Stimulated activated CD4-positive, alpha-beta T cell treated with anti-CD3 and anti-CD28 coated beads, Interleukin-12 subunit alpha, Interleukin-12 subunit beta, amount 100 ng/mL, for 24 hours (primary cell): Measurements from ENCODE around the gene DUSP6.
A peak's percentile ranks its signal among the peaks of the same experiment; 100 is the strongest.

ENCODE experiments used
- DNase-seq, 2 experiments: peaks; one replicate each; pipeline ENCODE4 v3.0.0-alpha.2; 2020; ENCODE audit warnings: low read depth in 2 of 2

The DUSP6 gene, protein sequence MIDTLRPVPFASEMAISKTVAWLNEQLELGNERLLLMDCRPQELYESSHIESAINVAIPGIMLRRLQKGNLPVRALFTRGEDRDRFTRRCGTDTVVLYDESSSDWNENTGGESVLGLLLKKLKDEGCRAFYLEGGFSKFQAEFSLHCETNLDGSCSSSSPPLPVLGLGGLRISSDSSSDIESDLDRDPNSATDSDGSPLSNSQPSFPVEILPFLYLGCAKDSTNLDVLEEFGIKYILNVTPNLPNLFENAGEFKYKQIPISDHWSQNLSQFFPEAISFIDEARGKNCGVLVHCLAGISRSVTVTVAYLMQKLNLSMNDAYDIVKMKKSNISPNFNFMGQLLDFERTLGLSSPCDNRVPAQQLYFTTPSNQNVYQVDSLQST

DNA sequence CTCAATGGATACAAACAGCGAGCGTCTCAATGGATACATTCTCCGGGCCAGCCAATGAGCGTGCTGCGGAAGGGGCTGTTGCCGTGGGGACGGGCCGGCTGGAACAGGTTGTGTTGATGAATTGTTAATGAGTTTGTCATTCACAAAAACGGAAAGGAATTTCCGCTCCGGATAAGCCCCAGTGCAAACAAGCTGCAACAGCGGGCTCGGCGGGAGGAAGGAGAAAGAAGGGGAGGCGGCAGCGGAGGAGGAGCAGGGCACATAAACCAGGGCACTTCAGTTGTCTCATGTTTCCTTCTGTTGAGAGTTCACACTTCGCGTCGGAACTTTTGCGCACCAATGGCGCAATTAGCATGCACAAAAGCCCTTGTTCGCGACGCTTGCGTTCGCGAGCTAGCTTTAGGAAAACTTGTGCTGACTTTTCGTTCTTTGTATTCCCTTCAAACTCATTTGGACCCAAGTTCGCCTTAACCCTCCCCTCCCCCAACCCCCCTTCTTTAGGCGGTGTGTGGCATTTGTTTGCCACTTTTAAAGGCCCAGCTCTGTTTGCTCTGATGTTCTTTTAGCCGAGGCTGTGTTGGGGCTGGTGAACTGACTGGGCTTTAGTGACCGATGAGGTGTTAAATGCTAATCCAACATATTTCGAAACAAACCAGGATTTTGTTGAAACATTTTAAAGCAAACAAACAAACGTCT is at the start of gene DUSP6:
DUSP6 (minus strand) TSS at position 10 of the 696 bp plus-strand sequence. CDS start 462 bp downstream, outside the sequence.
- DNase-seq: peak; percentile 75 to 85

DNA sequence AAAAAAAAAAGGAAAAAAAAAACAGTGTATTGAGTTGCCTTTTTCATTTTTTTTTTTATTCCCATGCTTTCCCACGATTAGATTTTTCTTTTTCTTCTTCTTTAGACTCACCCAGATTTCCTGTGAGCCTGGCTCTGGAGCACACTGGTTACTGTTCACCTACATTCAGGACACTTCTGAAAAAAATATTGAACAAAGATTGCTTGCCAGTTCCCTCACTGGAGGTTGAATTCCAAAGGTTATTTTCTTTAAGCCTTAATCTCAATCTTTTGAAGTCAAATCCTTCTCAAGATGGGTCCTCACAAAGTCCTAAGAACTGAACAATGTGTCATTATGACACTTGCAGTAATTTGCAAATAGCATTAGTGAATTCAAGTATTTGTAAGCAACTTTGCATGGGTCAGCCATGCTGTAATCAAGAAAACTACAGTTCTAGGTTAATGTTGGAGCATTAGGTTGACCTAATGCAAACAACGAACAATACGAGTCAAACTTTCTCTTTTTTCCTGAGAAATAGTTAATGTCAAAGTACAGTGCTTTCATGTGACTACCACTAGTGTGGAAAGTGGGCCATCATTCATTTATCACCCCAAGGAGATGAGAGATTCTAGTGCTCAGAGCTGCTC is 49.2 kb upstream of the DUSP6 start:
- DNase-seq: no peak

DNA sequence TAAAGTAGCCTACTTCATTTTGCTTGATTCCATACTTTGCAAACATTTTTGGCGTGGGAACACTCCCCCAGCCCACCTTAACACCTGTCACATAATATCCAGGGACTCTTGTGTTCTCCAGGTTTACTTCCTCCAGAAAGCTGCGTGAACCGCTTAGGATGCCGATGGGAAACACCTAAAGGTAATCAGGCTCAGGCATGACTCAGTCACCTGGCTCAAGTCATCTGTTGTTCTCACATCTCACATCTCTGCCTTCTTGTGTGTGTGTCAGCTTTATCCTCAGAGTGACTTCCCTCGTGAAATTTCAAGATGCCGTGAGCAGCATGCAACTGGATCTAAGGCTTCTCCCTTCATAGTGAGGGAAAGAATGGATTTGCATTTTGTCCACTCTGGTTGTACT is 48.1 kb upstream of the DUSP6 start:
- no peak for DNase-seq

DNA sequence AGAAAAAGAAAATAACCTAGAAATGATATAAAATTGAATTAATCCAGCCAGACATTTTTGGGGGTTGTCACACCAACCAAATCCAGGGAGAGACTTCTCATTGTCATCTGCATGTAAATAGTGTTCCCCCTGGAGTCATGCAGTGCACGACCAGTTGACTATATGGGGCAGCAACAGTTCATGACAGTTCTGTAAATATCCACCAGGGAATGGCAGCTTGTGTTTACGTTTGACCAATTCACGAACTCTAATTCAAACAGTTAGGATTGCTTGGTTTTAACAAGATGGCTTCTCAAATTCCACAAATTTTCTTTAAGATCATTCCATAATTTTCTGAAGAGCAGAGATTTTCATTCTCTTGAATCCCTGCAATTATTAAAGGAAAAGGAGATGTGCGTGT is 43.4 kb upstream of the DUSP6 start:
- no peak for DNase-seq

DNA sequence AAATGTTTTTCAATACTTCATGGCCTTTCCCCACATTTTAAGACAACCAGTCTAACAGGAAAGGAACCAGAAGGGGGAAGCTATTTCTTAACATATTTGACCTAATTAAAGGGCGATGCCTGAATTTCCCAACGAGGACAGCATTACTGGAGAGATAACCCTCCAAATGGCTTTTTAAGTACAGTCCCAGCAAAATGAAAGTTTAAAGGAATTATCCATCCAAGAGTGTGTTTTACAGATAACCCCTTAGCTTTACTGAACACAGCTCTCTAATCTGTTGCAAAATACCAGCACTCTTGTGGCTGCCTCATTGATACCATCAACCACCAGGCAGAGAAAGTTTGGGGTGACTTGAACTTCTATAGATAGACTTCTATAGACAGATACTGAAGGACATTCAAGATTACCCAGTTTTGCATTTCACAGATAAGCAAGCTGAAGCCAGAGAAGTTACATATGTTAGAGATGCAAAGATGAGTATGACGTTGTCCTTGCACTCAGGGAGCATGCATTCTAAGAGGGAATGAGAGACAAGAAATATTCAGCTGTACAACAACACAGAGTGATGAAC is 41.3 kb upstream of the DUSP6 start:
- no peak for DNase-seq

DNA sequence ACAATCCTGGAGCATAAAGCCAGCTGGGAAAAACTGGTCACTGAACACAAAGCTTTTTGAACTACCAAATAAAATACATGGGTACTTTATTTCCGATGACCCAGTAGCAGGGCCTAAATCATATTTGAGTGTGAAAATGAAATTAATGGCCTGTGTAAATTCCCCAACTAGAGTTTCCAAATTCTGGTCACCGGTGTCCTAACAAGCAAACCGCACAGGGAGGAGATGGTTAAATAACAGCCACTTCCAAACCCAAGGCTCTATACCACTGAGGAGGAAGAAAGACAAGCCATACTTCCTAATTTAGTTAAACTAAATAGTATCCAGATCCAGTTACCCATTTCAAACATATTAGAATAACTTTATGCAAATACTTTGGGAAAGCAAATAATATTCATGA is 40.1 kb upstream of the DUSP6 start:
- no peak for DNase-seq

DNA sequence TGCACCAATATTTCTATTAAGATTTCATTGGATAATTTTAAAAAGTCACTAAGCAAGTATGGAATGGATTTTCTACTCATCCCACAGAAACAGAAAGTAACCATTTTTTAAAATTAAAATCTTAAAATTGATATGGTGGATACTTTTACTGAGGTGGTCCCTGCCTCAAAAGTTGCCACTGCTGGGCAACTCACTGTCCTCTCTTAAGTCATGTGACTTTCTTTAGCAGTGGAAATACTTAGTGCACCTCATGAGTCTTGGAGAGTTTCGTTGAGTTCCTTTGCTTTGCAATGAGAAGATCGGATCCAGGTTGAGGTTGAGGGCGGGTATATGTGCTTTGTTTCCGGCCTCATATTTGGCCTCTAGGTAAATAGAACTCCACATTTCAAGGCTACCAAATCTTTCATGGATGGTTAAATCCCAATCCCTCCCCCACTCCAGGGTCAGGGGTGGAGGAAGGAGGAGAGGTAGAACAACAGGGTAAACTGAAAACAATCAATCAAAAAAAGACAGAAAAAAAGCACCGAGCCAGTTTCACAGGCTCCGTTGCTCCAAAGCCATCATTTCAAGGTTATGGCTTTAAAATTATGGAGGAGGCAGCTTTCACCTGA is 39.5 kb upstream of the DUSP6 start:
- DNase-seq: no peak

DNA sequence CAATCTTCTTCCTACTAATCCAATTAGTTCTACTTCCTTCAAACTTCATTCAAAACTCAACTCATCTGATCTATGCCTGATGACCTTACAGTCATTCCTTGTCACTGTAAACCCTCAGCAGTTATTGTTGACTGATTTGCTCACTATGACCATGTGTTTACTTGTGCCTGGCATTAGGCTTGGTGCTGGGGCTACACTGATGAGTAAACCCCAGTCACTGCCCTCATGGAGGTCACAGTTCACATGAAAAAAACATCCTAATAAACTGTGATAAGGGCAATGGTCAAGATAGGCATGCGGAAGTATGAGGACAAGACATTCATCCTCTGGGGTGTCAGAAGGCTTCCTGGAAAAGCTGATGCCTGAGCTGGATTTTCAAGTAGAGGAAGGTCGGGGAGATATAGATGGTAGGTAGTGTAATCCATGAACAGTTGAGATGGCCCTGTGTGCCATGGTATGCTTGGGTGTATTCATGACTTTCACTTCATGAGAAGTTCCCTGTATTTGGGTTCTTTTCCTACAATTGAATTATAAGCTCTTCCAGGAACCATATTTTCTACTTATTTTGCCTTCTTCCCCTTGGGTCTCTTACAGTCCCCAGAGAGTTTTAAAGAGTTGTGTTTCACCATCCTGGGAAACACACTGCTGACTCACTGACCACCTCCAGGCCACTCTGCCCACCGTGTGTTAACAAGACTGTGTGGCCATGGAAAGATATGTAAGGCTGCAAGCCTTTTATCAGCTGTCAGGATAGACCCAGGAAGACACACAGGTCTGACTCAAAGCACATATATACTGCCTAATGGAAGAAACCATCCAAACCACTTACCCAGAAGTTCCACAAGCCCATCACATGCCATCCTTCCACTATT is 38.7 kb upstream of the DUSP6 start:
- no peak for DNase-seq

DNA sequence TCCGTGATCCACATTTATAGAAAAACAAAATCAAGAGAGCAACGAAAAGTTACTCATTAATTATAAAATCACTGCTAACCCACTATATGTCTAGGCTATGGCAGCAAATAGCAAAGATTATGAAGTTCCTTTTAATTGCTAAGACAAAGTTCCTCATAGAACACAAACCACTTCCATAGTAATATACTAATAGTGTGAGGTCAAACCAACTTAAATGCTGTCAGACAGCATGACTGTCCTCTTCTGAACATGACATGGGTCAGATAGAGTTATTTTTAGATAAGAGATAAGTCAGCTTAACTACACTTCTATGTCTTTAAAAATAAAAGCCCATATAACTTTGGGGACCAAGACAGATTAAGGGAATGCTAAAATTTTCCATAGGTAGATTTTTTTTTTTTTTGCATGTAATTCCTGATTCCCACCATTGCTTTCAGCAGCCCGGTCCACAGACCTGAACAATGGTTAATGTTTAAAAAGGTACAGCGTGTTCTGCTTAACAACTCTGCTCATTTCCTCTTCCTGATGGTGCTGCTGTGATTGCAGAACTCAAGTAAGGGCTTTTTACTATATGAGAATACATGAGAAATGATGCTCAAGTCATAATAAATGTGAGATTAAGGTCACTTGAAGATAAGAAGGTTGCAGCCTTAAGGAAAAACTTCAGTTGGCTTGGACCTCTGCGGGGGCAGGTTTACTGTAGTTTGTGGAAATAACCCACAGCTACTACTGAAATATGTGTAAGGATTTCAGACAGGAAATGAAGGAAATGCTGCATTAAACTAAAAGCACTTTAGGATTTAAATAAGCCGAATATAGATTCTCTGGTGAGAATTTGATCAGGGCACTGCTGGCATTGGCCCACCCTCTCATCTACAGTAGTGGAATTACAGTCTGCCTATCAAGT is 37.7 kb upstream of the DUSP6 start:
- peak in 1 of 2 experiments; percentile 7 for DNase-seq

DNA sequence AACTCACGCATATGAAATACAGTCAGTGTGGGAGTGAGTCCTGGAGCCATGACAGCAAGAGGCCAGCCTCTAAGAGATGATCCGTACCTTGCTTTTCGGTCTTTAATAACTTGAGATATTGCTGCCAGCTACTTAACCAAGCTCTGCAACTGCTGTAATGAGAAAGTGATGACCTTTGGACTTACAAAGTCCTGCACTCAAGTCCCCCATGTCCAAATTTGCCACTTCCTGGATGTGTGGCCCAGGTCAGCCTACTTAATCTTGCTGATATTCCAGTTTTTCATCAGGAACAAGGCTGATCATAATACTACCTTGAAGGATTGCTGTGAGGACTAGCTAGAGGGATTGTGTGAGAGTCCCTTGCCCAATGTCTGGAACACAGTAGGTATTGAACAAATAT is 33.8 kb upstream of the DUSP6 start:
- no peak for DNase-seq

DNA sequence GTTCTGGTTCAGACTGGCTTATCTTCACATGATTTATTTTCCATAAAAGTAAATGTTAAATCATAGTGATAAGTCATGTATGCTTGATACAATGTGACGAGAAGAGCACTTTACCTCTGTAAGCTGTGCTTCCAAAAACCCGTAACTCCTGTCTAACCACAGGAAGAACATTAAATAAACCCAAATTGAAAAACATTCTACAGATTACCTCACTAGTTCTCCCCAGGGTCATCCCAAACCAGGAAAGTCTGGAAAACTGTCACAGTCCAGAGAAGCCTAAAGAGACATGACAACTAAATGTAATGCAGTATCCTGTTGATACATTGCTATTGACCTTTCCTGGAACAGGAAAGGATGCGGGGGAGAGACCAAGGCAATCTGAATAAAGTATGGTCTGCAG is 32.5 kb upstream of the DUSP6 start:
- DNase-seq: no peak

DNA sequence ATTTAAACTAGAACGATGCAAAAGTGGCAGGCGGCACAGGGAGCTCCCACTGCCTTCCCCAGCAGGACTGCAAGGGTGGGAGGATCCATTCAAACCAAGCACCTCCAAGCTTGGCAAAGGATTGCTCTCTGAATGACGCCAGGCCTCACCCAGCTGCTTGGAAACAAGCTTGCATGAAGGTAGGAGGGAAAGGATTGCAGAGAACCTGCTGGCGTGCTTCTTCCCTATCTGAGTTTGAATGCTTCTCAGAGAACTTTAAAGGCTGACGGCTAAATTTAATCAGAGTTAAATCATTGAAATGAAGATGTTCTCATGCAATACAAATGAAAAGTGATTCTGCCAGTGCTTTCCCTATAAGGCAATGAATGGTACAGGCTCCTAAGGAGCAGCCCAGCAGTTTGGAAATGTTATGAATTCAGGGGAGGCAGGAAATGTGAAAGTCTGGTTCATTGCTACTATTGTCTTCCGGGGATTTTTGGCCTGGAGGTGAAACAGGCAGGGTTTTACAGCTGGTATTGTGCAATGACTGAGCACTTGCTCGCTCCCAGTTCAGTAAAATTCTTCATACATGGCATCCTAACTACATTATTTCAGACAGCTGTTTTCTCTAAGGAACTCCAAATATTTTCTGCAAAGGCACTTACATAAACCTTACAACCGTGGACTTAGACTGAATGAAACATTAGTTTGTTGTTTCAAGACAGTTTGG is 31.9 kb upstream of the DUSP6 start:
- no peak for DNase-seq

DNA sequence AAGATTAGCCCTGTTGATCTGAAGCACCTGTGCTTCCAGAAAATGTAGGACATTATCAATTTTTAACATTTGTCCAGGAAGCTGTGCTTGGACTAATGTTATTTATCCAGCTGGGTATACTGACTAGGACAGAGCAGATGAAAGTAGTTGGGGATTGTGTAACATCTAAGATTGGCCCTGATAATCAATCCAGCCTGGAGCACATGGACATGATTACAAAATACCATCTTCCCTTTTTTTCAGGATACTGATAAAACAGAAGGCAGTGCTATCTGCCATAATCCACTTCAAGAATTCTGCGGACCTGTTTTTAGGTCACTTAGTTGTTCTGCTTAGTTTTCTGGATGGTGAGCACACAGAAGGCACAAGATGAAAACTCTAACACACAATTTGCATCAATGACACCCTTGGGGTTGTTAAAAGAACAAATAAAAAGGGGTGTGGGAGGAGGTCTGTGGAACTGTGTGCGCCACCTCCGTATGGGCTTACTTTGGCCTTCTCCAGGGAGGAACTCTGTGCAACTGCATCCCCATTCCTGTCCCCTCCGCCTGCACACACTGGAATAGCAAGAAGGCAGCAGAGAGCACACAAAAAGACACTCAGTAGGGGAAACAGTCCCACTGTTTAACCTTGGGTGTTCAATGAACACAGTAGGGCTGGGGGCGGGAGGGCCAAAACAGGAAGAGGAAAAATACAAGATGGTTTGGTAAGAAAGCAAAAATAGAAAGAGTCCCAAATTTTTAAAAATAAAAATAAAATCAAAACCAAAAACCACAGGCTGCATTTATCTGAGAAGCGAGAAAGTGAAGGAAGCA is 31.1 kb upstream of the DUSP6 start:
- DNase-seq: no peak

DNA sequence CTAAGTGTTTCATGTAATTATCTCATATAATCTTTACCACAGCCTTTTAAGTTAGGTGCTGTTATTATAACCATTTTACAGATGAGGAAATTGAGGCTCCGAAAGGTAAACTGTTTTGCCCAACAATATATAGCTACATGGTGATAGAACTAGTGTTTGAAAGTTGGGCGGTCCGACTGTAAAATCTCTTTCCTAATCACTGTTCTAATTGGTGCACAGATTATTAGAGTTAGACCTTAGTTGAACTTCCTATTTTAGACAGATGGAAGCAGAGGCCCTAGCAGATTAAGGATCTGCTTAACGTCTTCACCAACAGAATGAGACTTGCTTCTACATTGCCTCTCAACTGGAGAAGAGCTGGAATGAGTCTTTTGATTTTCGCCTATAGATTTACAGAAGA is 30.0 kb upstream of the DUSP6 start:
- no peak for DNase-seq

DNA sequence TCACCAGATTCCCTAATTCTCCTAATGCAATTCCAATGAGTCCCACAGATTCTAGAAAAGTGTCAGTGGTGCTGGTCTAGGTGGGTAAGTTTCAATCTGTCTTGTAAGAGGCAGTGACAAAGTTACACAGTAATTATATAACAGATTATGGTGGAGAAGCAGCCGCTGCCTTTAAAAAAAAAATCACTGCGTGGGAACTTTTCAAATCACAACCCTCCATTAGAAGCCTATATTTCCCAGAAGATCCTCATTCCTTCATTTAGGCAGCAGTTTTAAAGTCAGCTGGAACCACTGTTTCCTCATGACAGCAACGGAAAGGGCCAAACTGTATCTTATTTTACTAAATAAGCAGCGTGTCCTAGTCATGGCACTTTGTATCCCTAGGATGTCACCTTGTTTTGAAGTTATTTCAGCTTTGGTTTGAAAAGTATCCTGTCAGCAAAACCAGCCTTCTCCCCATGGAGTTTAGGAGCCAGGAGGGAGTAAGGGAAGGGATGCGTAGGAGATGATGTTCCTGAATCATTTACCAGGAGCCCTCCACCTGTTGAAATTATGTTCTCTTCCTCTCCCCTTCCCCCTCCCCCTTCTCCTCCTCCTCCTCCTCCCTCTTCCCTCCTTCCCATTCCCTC is 27.7 kb upstream of the DUSP6 start:
- DNase-seq: no peak

DNA sequence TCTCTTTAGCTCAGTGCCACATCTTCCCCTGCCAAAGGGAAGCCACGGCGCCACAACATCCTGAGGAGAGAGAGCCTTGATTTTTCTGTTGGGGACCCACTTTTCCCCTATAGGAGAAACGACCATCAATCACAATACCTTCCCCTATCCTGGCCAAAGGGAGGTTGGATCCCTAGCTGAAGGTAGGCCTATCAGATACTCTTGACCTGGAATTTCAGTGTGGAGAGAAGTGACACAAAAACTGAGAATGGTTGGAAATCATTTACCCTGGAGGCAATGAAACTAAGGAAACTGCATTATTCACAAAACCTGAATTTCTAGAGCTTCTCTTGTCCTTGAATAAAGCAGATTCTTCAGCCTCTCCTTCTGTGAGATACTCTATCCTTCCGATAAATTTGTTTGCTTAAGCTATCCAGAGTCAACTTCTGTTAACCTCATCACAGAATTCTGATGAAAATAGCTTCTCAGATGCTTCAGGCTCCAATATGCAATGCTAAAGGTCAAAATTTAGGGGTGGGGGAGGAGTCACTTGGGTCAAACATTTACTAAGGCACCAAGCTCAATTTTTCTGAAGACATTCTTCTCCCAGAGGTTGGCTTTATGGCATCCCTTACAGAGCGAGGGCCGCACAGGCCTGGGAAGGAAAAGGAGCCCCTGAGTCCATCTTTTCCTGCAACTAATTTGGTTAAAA is 27.0 kb upstream of the DUSP6 start:
- DNase-seq: no peak

DNA sequence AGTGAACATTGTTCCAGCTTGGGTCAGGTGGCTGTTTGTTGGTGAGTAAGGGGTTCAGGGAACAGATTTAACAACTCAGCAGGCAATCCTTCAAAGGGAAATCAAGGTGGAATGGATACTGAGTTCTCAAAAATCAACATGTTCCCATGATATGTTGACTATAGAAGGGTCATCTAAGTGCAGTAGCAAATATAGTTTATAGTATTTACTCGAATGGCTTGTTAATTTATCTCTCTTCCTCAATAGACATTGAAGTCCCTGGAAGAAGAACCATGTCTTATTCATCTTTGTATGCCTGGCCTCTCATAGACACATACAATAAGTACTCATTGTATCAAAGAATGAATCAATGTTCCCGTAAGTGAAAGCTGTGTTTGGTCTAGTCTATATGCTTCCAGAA is 24.5 kb upstream of the DUSP6 start:
- DNase-seq: no peak

DNA sequence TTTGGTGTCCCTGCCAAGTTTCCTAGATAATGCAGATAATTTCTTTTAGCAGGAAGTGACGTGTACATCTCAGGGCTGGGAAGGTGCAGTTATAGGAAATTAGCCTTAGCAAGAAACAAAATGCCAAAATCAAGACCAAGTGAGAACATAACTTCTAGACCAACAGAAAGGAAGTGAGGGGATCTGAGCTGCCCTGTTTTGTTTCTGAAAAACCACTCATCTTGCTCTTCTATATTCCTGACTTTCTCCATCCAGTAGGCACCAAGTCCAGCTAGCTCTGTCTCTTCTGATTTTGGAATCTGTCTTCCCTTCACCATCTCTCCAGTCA is 23.9 kb upstream of the DUSP6 start:
- no peak for DNase-seq
